Measurements from ENCODE around the gene MICALL2.

GRCh38 chr7:1386623-1387220, 72.5 kb downstream of the MICALL2 start:
- TF ChIP-seq CTCF (IDR thresholded peaks at IDR 0.05; ENCODE audit: low read depth, low read length) (no peak), MYC (IDR thresholded peaks at IDR 0.05; ENCODE audit: low read depth, low read length) (no peak)

All from NB4 (cell line).